ENCODE results near the gene TTC39B.

The TTC39B gene

DNA sequence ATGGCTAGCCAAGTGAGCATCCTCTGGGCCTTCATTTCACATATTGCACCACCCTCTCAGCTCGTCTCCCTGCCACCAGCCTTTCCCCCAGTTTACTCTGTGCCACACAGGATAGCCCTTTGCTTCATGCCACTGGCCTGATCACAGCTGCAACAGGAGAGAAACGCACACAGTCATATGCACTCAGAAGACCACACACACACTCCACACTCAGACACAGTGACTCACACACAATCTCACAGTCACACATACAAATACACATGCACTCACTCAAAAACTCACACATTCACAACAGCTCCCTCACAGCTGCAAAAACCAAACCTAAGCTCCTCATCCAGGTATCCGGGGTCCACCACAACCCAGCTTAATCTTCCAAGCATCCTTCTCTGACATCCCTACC lies 38.7 kb downstream of the TTC39B start:
- peaks cover 33% of the 10 kb centered on the region for H3K4me1 Mint-ChIP-seq
- ATAC-seq (peak; percentile 74), DNase-seq (no peak)
- peak overlapping the region; percentile 33 for H3K27ac Mint-ChIP-seq
- H3K36me3 Mint-ChIP-seq (ENCODE audit: low read depth) = peaks cover 3% of the 10 kb centered on the region
- no peaks in the 10 kb centered on the region for H3K27me3 Mint-ChIP-seq
- no peaks in the 10 kb centered on the region for H3K9me3 Mint-ChIP-seq
- H3K4me3 Mint-ChIP-seq = no peak overlapping the region

DNA sequence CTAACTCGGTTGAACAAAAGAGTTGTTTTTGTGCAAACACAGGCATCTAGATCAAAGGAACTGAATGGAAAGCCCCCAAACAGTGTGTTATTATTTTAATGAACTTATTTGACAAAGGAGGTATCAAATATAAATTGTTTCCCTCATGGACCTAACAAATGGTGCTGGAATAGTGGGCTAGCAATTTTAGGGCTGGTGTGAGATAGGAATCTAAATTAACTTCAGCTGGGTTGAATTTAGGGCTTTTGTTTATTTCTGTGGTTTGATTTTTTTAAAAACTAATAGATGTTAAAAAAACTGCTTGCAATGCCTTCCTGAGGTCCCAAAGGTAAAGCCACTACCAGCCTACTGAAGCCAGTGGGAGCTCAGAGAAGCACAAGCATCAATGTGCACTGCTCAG lies 42.1 kb downstream of the TTC39B start:
- H3K27me3 Mint-ChIP-seq = no peaks in the 10 kb centered on the region
- DNase-seq (no peak), ATAC-seq (no peak)
- H3K4me1 Mint-ChIP-seq = peaks cover 26% of the 10 kb centered on the region
- H3K27ac Mint-ChIP-seq = no peak overlapping the region
- peaks cover 6% of the 10 kb centered on the region for H3K36me3 Mint-ChIP-seq (ENCODE audit: low read depth)
- no peak overlapping the region for H3K4me3 Mint-ChIP-seq
- no peaks in the 10 kb centered on the region for H3K9me3 Mint-ChIP-seq

DNA sequence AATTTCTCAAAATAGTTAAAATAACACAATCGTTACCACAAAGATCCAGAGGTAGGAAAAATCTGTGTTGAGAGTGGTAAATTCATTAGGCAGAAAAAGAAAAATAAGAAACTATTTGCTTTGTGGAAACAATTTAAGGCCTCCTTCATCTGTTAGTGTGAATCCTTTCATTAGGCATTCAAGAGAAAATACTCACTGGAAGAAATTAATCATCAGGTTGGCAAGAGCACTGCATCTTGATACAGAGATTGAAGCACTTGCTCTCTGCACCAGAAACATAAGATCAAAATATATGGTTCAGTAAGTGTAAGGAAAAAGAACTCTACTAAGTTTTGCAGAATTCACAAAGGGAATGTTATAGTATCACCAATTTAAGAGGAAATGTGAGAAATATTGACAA lies 44.4 kb downstream of the TTC39B start:
- H3K36me3 Mint-ChIP-seq (ENCODE audit: low read depth) = peaks cover 9% of the 10 kb centered on the region
- H3K9me3 Mint-ChIP-seq = no peaks in the 10 kb centered on the region
- peaks cover 13% of the 10 kb centered on the region for H3K4me1 Mint-ChIP-seq
- no peak for ATAC-seq
- no peaks in the 10 kb centered on the region for H3K27me3 Mint-ChIP-seq
- no peak overlapping the region for H3K4me3 Mint-ChIP-seq
- DNase-seq = no peak
- peak overlapping the region; percentile 2 for H3K27ac Mint-ChIP-seq

- H3K27ac Mint-ChIP-seq = no peak overlapping the region
- no peaks in the 10 kb centered on the region for H3K27me3 Mint-ChIP-seq
Measured at GRCh38 chr9:15256426-15256825, 50.6 kb downstream of the TTC39B start.

DNA sequence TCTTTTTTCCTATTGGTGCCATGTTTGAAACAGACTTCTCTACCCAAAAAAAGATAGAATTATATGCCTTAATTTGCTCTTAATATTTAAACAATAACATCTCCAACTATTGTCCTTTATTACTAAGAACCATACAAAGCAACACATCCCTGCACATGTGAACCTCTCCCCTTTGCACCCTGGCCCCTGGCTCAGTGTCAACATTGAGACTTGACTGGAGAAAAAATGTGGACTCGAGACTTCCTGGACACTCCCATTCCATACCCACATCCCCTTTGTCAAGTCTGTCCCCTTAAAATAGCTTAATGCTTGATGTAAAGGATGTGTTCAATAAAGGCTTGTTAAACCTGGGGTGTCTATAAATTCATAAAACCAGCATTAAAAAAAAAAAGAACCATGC lies 53.2 kb downstream of the TTC39B start:
- Mint-ChIP-seq H3K27me3 (no peaks in the 10 kb centered on the region), H3K4me1 (peaks cover 6% of the 10 kb centered on the region), H3K4me3 (no peak overlapping the region), H3K9me3 (no peaks in the 10 kb centered on the region), H3K27ac (no peak overlapping the region), H3K36me3 (ENCODE audit: low read depth) (peaks cover 12% of the 10 kb centered on the region)
- DNase-seq (no peak), ATAC-seq (no peak)

More at GRCh38 chr9:15256426-15256825, 50.6 kb downstream of the TTC39B start:
- DNase-seq (no peak), ATAC-seq (no peak)
- Mint-ChIP-seq H3K36me3 (ENCODE audit: low read depth) (peaks cover 12% of the 10 kb centered on the region), H3K9me3 (no peaks in the 10 kb centered on the region), H3K4me3 (no peak overlapping the region), H3K4me1 (no peaks in the 10 kb centered on the region)

GRCh38 chr9:15253197-15253596 lies 53.8 kb downstream of the TTC39B start:
- no peaks in the 10 kb centered on the region for H3K27me3 Mint-ChIP-seq
- ATAC-seq (no peak), DNase-seq (no peak)
- peaks cover 7% of the 10 kb centered on the region for H3K4me1 Mint-ChIP-seq
- H3K4me3 Mint-ChIP-seq = no peak overlapping the region
- no peak overlapping the region for H3K27ac Mint-ChIP-seq
- peaks cover 11% of the 10 kb centered on the region for H3K36me3 Mint-ChIP-seq (ENCODE audit: low read depth)
- H3K9me3 Mint-ChIP-seq = no peaks in the 10 kb centered on the region

DNA sequence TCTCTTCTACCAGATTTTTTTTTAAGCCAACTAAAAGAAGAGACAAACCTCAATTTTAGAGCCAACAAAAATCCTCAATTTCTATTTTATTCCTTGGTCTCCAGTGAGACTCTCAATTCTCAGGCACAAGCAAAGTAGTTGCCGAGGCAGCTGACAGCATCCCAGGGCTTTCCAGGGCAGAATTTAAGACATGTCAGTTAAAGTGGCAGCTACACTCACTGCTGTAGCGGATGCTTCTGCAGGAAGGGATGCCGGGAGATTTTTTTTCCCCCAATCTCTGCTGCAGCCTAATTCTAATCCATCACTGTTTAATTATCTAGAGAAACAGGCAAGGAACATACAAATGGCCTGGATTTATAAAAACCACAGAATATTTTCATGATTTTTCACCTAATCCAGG lies 57.0 kb downstream of the TTC39B start:
- no peak overlapping the region for H3K27ac Mint-ChIP-seq
- H3K4me1 Mint-ChIP-seq = peaks cover 35% of the 10 kb centered on the region
- H3K9me3 Mint-ChIP-seq = no peaks in the 10 kb centered on the region
- DNase-seq = no peak
- ATAC-seq = no peak
- H3K36me3 Mint-ChIP-seq (ENCODE audit: low read depth) = peaks cover 8% of the 10 kb centered on the region
- H3K27me3 Mint-ChIP-seq = no peaks in the 10 kb centered on the region
- no peak overlapping the region for H3K4me3 Mint-ChIP-seq

DNA sequence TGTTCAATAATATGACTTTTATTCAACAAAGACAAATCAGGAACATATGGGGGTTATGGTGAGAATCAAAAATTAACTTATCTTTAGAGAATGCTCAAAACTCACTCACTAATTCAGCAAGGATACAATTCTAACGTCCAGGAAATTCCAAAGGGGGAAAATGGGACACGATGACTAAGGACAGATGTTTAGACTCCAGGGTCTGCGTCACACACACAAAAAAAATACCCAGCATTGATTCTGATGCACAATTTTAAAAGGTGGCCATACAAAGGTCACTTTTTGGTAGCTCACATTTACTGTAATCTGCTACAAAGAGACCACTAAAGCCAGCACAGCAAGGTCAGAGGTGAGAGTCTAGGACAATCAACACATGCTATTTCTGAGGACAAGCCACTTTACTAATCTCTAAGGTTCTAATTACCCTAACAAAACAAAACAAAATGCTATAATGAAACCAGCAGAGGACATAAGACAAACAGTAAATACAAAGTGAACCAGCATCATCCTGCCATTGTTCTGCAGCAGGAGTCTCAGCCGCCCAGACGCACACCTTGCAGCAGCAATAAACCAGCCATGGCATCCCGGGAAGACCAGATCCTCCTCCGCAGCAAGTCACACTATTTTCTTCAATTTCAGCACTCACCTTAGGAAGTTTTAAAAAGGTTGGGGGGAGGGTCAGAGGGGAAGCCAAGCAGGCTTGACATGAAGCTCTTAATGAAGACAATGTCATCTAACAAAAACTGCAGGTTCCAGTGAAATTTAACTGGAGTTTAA lies 57.8 kb downstream of the TTC39B start:
- H3K9me3 Mint-ChIP-seq = no peaks in the 10 kb centered on the region
- no peaks in the 10 kb centered on the region for H3K27me3 Mint-ChIP-seq
- H3K4me1 Mint-ChIP-seq = peaks cover 41% of the 10 kb centered on the region

GRCh38 chr9:15248621-15249020 lies 58.4 kb downstream of the TTC39B start:
- H3K4me3 Mint-ChIP-seq = no peak overlapping the region
- H3K9me3 Mint-ChIP-seq = no peaks in the 10 kb centered on the region
- H3K27me3 Mint-ChIP-seq = no peaks in the 10 kb centered on the region
- H3K4me1 Mint-ChIP-seq = peaks cover 43% of the 10 kb centered on the region
- H3K27ac Mint-ChIP-seq = no peak overlapping the region
- no peak for DNase-seq
- peaks cover 10% of the 10 kb centered on the region for H3K36me3 Mint-ChIP-seq (ENCODE audit: low read depth)
- no peak for ATAC-seq

More for the DNA sequence above, 57.8 kb downstream of the TTC39B start:
- Mint-ChIP-seq H3K4me3 (no peak overlapping the region), H3K36me3 (ENCODE audit: low read depth) (peaks cover 10% of the 10 kb centered on the region), H3K27ac (no peak overlapping the region)
- DNase-seq = no peak
- ATAC-seq = no peak

DNA sequence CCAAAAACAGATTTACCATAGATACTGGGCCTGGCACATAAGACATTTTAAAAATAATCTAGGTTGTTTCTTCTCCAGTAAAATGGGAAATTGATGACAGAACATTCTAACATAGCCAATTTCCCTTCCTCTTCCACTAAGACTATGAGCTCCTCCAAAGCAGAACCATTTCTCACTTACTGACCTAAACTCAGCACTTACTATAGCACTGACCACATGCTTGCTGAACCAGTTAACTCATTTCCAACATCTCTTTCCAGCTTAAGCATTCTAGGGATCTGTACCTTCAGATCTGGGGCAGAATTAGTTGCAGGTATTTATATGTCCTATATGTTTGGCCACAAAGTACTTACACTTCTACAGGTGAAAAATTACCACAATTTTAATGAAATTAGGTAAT lies 58.9 kb downstream of the TTC39B start:
- Mint-ChIP-seq H3K27me3 (no peaks in the 10 kb centered on the region), H3K4me3 (no peak overlapping the region), H3K4me1 (peaks cover 45% of the 10 kb centered on the region), H3K27ac (no peak overlapping the region), H3K9me3 (no peaks in the 10 kb centered on the region), H3K36me3 (ENCODE audit: low read depth) (peaks cover 9% of the 10 kb centered on the region)
- DNase-seq = no peak
- ATAC-seq = no peak

DNA sequence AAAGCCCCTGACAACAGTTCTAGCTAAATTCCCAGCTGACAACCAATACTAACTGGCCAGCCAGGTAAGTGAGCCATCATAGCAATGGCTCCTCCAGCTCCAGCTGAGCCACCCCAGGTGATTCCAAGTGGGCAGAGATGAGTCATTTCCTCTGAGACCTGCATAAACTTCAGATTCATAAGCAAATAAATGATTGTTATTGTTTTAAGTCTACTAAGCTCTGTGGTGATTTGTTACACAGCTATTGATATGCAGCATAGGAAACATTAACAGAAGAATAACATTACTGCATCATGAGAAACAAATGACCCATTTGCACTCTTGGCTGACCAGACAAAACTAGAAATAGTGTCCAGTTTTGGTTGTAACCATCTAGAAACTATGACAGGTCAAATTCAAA lies 60.3 kb downstream of the TTC39B start:
- Mint-ChIP-seq H3K36me3 (ENCODE audit: low read depth) (peaks cover 6% of the 10 kb centered on the region), H3K9me3 (no peaks in the 10 kb centered on the region), H3K4me1 (peaks cover 50% of the 10 kb centered on the region), H3K27ac (no peak overlapping the region), H3K27me3 (no peaks in the 10 kb centered on the region), H3K4me3 (no peak overlapping the region)
- peak; percentile 40 for ATAC-seq
- no peak for DNase-seq

GRCh38 chr9:15246243-15246642 lies 60.8 kb downstream of the TTC39B start:
- no peak for DNase-seq
- Mint-ChIP-seq H3K4me1 (peaks cover 50% of the 10 kb centered on the region), H3K36me3 (ENCODE audit: low read depth) (peaks cover 6% of the 10 kb centered on the region), H3K27ac (no peak overlapping the region), H3K4me3 (no peak overlapping the region), H3K9me3 (no peaks in the 10 kb centered on the region), H3K27me3 (no peaks in the 10 kb centered on the region)
- ATAC-seq = peak; percentile 33

- H3K36me3 Mint-ChIP-seq (ENCODE audit: low read depth) = peaks cover 18% of the 10 kb centered on the region
- no peak overlapping the region for H3K4me3 Mint-ChIP-seq
- H3K27ac Mint-ChIP-seq = no peak overlapping the region
Measured at GRCh38 chr9:15244001-15244441, 63.0 kb downstream of the TTC39B start.

DNA sequence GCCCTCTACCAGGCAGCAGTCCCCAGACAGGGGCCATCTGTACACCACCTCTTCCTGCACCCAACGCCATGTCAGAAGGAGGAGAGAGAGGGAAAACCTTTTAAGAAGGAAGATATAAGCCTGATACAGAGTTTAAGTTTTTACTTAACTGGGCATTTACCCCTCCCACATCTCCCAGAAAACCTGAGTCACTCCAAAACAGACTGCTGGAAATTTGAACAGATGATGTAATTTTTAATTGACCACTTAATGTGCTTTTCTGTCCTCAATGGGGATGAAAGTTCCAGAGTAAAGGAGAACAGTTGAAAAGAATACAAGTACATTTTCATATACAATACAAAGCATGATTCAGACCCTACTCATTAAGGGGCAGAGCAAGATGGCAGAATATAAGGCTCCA lies 63.9 kb downstream of the TTC39B start:
- peaks cover 16% of the 10 kb centered on the region for H3K9me3 Mint-ChIP-seq
- no peak for DNase-seq
- ATAC-seq = no peak
- H3K36me3 Mint-ChIP-seq (ENCODE audit: low read depth) = peaks cover 25% of the 10 kb centered on the region
- H3K4me1 Mint-ChIP-seq = peaks cover 49% of the 10 kb centered on the region
- H3K27ac Mint-ChIP-seq = no peak overlapping the region
- H3K27me3 Mint-ChIP-seq = no peaks in the 10 kb centered on the region
- no peak overlapping the region for H3K4me3 Mint-ChIP-seq

More at GRCh38 chr9:15244001-15244441, 63.0 kb downstream of the TTC39B start:
- no peaks in the 10 kb centered on the region for H3K27me3 Mint-ChIP-seq
- H3K4me1 Mint-ChIP-seq = peaks cover 53% of the 10 kb centered on the region
- no peak for DNase-seq
- no peak for ATAC-seq
- H3K9me3 Mint-ChIP-seq = peaks cover 7% of the 10 kb centered on the region

DNA sequence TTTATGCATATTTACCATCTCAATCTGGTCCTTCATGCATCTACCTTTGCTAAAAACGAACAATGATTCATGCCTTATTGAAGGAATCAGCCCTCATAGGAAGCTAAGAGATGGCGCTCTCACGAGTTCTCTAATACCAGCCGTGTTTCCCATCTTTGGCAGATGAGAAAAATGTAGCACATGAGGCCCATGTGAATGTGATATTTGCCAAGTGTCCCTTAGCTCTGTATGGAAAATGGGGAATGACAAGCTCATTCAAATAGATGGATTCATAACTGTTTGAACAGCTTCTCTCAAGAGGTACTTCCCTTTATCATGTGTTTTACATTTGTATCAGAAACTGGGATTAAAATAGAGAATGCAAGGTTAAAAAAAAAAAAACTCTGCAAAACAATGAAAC lies 66.1 kb downstream of the TTC39B start:
- Mint-ChIP-seq H3K27ac (no peak overlapping the region), H3K27me3 (no peaks in the 10 kb centered on the region), H3K4me1 (peaks cover 39% of the 10 kb centered on the region), H3K36me3 (ENCODE audit: low read depth) (peaks cover 41% of the 10 kb centered on the region), H3K4me3 (no peak overlapping the region), H3K9me3 (peaks cover 38% of the 10 kb centered on the region)
- no peak for DNase-seq
- no peak for ATAC-seq

All from activated naive CD8-positive, alpha-beta T cell treated with anti-CD3 and anti-CD28 coated beads, Interleukin-2, amount 50 U/mL, for 24 hours (primary cell).